GM21390 (cell line): ENCODE results near the gene FAM90A26.
"Not testable (repeated sequence)": the region's sequence is repeated elsewhere in the genome, so short reads cannot be mapped to it uniquely, and the experiment has no call there.

Source experiments
- ATAC-seq: cut with Tn5 transposase; IDR thresholded peaks from one replicate; pipeline ENCODE4 v1.9.1; 2021; ENCODE audit not compliant: unreplicated experiment

Gene FAM90A26, protein sequence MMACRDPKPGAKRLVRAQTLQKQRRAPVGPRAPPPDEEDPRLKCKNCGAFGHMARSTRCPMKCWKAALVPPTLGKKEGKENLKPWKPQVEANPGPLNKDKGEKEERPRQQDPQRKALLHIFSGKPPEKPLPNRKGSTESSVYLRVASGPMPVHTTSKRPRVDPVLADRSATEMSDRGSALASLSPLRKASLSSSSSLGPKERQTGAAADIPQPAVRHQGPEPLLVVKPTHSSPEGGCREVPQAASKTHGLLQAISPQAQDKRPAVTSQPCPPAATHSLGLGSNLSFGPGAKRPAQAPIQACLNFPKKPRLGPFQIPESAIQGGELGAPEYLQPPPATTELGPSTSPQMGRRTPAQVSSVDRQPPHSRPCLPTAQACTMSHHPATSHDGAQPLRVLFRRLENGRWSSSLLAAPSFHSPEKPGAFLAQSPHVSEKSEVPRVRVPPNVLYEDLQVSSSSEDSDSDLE

DNA sequence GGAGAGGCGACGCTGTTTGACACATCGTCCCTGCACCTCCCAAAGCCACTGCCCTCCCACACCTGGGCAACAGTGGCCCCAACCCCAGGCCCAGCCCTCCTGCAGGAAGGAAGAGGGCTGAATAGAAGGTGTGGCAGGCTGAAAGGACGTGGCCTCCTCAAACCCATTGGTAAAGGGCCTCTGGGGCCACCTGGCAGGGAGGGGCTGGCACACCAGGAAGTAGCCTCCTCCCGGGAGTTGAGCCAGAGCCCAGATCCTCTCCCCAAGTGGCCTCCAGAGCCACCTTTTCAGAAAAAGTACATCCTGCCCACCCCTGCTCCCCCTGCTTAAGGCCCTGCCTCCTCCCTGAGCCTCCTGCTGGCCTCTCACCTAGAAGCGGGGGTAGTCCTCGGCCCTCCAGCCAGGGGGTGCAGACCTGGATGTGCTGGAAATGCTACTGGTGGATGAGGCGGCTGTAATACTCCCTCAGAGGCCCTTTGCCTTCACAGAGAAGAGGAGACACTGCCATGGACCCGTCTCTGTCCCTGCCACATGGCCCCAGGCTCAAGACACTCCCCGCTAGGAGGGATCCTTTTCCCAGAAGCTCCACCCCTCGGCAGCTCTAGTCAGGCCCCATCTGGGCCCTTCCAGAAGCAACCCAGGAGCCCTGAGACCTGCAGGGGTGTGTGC lies at the start of gene FAM90A26:
FAM90A26 (plus strand) TSS at position 619 of the 669 bp plus-strand sequence. CDS start 2,764 bp downstream, outside the sequence.
- not testable (repeated sequence) for ATAC-seq

DNA sequence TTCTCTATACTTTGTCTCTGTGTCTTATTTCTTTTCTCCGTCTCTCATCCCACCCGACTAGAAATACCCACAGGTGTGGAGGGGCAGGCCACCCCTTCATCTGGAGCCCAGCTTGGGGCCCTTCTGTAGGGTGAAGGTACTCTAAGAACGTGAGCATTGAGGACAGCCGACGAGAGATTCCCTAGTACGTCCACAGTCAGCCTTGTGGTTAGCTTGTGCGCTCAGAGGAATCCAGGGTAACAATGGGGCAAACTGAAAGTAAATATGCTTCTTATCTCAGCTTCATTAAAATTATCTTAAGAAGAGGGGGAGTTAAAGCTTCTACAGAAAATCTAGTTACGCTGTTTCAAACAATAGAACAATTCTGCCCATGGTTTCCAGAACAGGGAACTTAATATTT lies 47.5 kb upstream of the FAM90A26 start:
- not testable (repeated sequence) for ATAC-seq

GRCh38 chr4:9123572-9124007 lies 46.6 kb upstream of the FAM90A26 start:
- not testable (repeated sequence) for ATAC-seq

- not testable (repeated sequence) for ATAC-seq
Observed at GRCh38 chr4:9125601-9126161, 44.5 kb upstream of the FAM90A26 start.

GRCh38 chr4:9131420-9131819 lies 38.8 kb upstream of the FAM90A26 start:
- ATAC-seq: not testable (repeated sequence)

DNA sequence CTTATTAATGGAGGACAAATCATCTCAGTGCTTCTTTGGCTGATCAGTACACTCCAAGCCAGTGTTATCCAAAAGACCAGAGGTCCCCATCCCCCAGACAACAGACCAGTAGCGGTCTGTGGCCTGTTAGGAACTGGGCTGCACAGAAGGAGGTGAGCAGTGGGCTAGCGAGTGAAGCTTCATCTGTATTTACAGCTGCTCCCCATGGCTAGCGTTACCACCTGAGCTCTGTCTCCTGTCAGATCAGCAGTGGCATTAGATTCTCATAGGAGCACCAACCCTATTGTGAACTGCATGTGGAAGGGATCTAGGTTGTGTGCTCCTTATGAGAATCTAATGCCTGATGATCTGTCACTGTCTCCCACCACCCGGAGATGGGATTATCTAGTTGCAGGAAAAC lies 37.4 kb upstream of the FAM90A26 start:
- ATAC-seq: not testable (repeated sequence)

DNA sequence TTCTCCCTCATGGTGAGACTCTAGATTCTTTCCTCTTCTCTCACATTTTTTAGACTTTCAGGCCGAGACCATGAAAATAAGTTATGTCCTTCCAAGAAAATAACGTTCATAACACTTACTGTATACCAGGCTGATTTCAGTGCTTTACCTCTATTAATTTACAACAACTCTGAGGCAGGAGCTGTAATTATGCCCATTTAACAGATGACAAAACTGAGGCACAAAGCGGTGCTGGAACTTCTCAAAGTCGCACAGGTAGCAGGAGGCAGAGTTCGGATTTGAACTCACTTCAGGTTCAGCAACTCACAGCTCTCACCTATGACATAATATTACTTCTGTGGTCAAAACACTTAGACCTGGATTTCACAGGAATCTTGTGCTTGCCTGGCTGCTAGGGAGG lies 36.2 kb upstream of the FAM90A26 start:
- ATAC-seq: not testable (repeated sequence)

DNA sequence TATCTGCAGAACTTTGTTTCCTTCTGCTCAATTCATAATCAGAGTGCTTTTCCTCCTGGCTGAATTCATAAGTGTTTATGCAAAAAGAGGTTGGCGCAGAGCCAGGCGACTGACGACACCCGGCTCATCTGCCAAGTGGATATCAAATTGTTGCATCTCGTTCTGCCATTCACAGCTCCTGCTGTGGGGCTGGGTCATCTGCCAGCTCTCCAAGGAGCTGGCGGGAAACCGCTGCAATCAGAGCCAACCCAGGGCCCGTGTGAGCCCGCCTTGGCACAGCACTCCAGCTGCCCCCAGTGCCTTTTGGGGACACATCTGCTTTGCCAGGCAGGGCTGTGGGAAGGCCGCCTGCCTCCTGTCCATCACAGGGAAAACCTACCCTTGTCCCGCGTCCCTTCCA lies 35.7 kb upstream of the FAM90A26 start:
- not testable (repeated sequence) for ATAC-seq

DNA sequence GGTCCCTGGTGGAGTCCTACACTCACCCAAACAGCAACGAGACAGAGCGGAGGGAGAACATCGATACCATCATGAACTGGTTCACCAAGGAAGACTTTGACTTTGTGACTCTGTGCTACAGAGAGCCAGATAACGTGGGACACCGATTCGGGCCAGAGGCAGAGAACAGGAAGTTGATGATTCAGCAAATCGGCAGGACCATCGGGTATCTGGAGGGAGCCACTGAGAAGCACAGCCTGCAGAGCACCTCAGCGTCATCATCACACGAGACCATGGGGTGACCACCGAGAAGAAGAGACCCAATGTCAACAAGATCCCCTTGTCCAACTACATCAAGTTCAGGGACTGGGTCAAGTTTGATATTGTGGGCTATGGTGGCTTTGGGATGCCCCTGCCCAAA lies 29.2 kb upstream of the FAM90A26 start:
- ATAC-seq: not testable (repeated sequence)

GRCh38 chr4:9142786-9143185 lies 27.4 kb upstream of the FAM90A26 start:
- ATAC-seq: not testable (repeated sequence)

DNA sequence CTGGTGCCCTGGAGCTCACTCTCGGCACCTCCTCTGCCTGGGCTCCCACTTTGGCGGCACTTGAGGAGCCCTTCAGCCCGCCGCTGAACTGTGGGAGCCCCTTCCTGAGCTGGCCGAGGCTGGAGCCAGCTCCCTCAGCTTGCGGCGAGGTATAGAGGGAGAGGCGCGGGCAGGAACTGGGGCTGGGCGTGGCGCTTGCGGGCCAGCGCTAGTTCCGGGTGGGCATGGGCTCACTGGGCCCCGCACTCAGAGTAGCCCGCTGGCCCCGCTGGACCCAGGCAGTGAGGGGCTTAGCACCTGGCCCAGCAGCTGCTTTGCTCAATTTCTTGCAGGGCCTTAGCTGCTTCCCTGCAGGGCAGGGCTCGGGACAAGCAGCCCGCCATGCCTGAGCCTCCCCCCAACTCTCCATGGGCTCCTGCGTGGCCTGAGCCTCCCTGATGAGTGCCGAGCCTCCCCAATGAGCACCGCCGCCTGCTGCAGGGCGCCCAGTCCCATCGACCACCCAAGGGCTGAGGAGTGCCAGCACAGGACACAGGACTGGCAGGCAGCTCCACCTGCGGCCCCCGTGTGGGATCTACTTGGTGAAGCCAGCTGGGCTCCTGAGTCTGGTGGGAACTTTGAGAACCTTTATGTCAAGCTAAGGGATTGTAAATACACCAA lies 26.7 kb upstream of the FAM90A26 start:
- no peak for ATAC-seq

DNA sequence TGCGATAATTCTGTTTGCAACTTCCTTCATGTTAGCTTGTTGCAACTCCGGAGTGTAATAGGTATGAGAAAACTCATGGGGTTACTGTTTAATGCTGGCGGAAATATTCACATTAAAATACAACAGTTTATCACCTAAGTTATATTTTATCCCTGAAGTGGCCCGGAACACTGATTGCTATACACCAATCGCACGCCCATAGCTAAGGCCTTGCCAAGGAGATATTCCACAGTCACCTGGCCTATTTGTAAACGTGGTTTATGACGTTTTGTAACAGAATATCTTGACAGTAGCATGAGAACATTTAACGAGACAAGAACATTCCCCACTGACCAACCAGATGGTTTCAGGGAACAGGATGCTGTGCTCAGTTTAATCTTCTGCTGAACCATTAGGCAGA lies 23.2 kb upstream of the FAM90A26 start:
- no peak for ATAC-seq

- ATAC-seq: not testable (repeated sequence)
Observed at GRCh38 chr4:9147368-9147767, 22.8 kb upstream of the FAM90A26 start.

- ATAC-seq: not testable (repeated sequence)
Observed at GRCh38 chr4:9148611-9149409, 21.4 kb upstream of the FAM90A26 start.

DNA sequence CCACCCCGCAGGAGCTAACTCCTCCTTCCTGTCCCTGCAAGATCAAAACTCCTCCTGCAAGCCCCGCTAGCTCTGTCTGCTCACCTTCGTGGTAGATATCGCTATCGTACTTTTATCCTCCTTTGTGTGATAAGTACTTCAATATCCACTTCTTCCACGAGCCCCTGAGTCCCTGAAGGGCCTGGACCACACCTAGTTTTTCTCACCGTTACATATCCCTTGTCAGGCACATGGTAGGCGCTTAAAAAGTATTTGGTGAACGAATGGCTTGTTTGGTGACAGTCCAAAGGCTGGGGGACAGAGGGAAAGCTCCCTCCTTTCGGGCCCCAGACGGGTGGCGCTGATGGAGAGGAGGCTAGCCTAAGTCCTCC lies 18.4 kb upstream of the FAM90A26 start:
- ATAC-seq: not testable (repeated sequence)

DNA sequence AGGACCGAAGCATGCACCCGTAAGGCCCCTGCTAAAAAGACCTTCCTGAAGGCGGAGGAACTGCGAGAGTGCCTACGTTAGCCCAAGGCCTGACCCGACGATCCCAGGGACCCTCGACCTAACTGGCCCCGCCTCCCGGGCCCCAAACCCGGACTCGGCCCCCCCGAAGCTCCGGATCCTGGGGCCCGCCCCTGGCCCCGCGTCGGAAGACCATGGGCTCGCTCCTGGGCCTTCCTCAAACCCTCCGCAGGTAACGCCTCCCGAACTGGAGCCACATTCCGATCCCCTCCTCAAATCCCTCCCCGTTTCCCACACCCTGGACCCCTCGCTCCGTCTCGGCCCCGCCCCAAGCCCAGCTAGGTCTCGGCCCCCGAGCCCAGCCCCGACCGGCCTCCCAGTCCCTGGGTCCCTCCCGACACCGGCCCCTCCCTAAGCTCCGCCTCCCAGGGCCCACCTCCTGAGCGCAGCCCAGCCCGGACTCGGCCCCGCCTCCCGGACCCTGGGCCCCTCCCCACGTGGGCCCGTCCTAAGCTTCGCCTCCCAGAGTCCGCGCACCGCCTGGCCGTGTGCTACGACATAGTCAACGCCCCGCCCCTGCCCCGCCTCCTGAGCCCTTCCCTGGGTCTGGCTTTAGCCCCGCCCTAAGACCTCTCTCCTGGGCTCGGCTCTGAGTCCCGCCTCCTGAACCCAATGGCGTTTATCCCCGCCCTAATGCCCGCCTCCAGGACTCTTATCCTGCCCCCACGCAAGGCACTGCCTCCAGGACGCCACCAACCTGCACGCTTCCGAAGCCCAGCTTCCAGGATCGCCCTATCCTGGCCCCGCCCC lies 17.8 kb upstream of the FAM90A26 start:
- ATAC-seq: peak; percentile 84

DNA sequence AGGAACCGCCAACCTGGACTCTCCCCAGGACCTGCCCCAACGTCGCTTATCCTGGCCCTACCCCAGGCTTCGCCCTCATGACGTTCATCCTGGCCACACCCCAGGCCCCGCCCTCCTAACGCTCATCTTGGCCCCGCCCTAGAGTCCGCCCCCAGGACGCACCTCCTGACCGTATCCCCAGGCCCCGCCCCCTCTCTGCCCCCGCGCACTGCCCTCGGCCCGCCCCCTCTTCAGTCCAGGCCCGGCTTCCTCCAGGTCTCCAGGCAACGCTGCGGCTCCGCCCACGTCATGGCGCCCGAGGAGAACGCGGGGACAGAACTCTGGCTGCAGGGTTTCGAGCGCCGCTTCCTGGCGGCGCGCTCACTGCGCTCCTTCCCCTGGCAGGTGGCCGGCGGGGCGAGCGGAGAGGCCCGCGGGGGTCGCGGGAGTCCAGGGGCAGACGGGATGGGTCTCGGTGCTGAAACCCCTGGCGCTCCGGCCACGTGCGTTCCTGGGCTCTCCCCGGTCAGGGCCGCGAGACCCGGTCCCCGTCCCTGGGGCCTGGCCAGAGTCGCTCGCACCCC lies 17.1 kb upstream of the FAM90A26 start:
- ATAC-seq: peak; percentile 96

DNA sequence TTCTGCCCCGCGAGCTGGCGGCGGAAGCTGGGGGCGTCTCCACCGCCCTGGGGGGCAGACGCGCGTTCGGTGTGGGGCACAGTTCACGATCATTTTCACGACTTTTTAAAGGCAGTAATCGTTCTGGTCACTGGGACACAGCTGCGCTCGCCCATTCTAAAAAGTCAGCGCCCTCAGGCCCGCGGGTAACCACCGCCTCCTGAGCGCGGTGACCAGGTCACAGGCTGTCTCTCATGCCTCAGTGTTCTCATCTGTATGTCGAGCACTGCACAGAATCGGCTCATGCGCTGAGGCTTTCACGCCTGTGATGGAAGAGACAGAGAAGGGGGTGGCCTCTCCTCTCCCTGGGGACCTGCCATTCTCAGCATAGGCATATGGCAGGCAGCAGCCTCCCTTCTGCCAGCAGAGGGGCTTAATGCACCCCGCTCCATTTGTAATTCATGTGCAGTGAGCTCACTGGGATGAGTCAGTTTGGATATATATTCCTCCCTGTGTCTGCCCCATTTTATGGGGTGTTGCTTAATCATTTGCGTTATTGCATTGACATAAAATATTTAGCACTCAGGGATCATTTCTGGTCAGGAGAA lies 16.5 kb upstream of the FAM90A26 start:
- ATAC-seq: not testable (repeated sequence)
